Stimulated activated effector memory CD8-positive, alpha-beta T cell treated with anti-CD3 and anti-CD28 coated beads, Interleukin-12 subunit alpha, Interleukin-12 subunit beta, amount 100 ng/mL, for 72 hours (primary cell): ENCODE results near the gene FIBCD1.

Experiments
- ATAC-seq: fragments of 150-1000 bp; cut with Tn5 transposase; 2 replicates; pipeline ENCODE4 v1.10.0; 2021
- DNase-seq, 2 donors: peaks; one replicate each; pipeline ENCODE4 v3.0.0; 2021 to 2022; ENCODE audit warnings: low spot score in 2 of 2
- H3K27ac Mint-ChIP-seq: one replicate; pipeline ENCODE4 v1.8.0; 2022; ENCODE audit warnings: mild to moderate bottlenecking, mixed read lengths
- H3K36me3 Mint-ChIP-seq: one replicate; pipeline ENCODE4 v1.8.0; 2022; ENCODE audit warnings: mild to moderate bottlenecking, mixed read lengths
- H3K4me1 Mint-ChIP-seq: one replicate; pipeline ENCODE4 v1.8.0; 2022; ENCODE audit warnings: mixed read lengths
- H3K4me3 Mint-ChIP-seq: one replicate; pipeline ENCODE4 v1.8.0; 2022; ENCODE audit warnings: mild to moderate bottlenecking, mixed read lengths
- H3K9me3 Mint-ChIP-seq: one replicate; pipeline ENCODE4 v1.8.0; 2022; ENCODE audit warnings: mixed read lengths

FIBCD1 gene

GRCh38 chr9:130858739-130859705, 80.0 kb downstream of the FIBCD1 start:
- H3K4me3 Mint-ChIP-seq, result no peak overlapping the region
- H3K9me3 Mint-ChIP-seq, result no peaks in the 10 kb centered on the region
- H3K36me3 Mint-ChIP-seq, result peaks cover 25% of the 10 kb centered on the region
- no peak for DNase-seq
- H3K27ac Mint-ChIP-seq, result no peak overlapping the region
- peaks cover 11% of the 10 kb centered on the region for H3K4me1 Mint-ChIP-seq
- no peak for ATAC-seq

GRCh38 chr9:130857864-130858738, 80.9 kb downstream of the FIBCD1 start:
- no peak for ATAC-seq
- H3K27ac Mint-ChIP-seq, result no peak overlapping the region

GRCh38 chr9:130856474-130856873, 82.6 kb downstream of the FIBCD1 start:
- H3K4me1 Mint-ChIP-seq, result no peaks in the 10 kb centered on the region
- H3K27ac Mint-ChIP-seq, result no peak overlapping the region
- no peak for DNase-seq
- no peak overlapping the region for H3K4me3 Mint-ChIP-seq
- peaks cover 25% of the 10 kb centered on the region for H3K36me3 Mint-ChIP-seq
- ATAC-seq, result no peak
- no peaks in the 10 kb centered on the region for H3K9me3 Mint-ChIP-seq

More at GRCh38 chr9:130857864-130858738, 80.9 kb downstream of the FIBCD1 start:
- Mint-ChIP-seq H3K4me3 (no peak overlapping the region), H3K4me1 (peaks cover 7% of the 10 kb centered on the region), H3K9me3 (no peaks in the 10 kb centered on the region), H3K36me3 (peaks cover 25% of the 10 kb centered on the region)
- no peak for DNase-seq

- peaks cover 25% of the 10 kb centered on the region for H3K36me3 Mint-ChIP-seq
- H3K27ac Mint-ChIP-seq, result no peak overlapping the region
- H3K4me1 Mint-ChIP-seq, result peaks cover 4% of the 10 kb centered on the region
- DNase-seq, result no peak
- ATAC-seq, result no peak
- H3K9me3 Mint-ChIP-seq, result no peaks in the 10 kb centered on the region
- no peak overlapping the region for H3K4me3 Mint-ChIP-seq
Measured at GRCh38 chr9:130854835-130855234, 84.2 kb downstream of the FIBCD1 start.

- H3K36me3 Mint-ChIP-seq, result peaks cover 25% of the 10 kb centered on the region
- no peak overlapping the region for H3K27ac Mint-ChIP-seq
- no peak for ATAC-seq
- peaks cover 7% of the 10 kb centered on the region for H3K4me1 Mint-ChIP-seq
- no peak for DNase-seq
- no peaks in the 10 kb centered on the region for H3K9me3 Mint-ChIP-seq
- no peak overlapping the region for H3K4me3 Mint-ChIP-seq
Measured at GRCh38 chr9:130854092-130854491, 85.0 kb downstream of the FIBCD1 start.

DNA sequence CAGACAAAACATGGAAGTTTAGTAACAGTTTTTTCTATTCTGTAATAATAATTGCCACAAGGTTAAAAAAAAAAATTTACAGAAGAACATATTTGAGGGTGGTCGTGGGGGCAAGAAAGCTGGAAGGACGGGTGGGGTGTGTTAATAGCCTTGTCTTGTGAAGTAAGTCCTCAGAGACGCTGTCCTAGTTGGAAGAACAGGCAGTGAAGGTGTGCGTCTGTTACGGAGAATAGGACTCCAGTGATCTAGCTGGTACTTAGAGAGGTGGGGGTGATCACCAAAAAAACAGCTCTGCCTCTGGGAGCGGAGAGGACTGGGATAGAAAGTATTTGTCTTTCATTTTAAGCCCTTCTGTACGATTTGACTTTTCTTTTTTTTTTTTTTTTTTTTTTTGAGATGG, 86.2 kb downstream of the FIBCD1 start:
- Mint-ChIP-seq H3K9me3 (no peaks in the 10 kb centered on the region), H3K4me3 (no peak overlapping the region), H3K27ac (no peak overlapping the region), H3K36me3 (peaks cover 25% of the 10 kb centered on the region), H3K4me1 (peaks cover 7% of the 10 kb centered on the region)
- no peak for DNase-seq
- no peak for ATAC-seq
